Panc1 (cell line): ENCODE results near the gene TANC1. TPM values are rescaled to one million over a fixed set of nuclear protein-coding genes. Genes with fewer than 3 reads are reported as not detected.
A peak's percentile ranks its signal among the peaks of the same experiment; 100 is the strongest.

Source experiments
- ATAC-seq: fragments of 200-7000 bp; cut with Tn5 transposase; 2 replicates; pipeline ENCODE4 v1.9.1; 2020; ENCODE audit warnings: mild to moderate bottlenecking, moderate library complexity
- BruUV-seq: library from RNA; stranded (reverse); fragments of 400-500 nt; replicated peaks from 2 replicates; lab custom pipeline; 2021; lab: Mats Ljungman, UMichigan
- CTCF ChIA-PET: fragments of 300-600 bp; sonication (Branson Sonifier 250); formaldehyde crosslinking; loops from one replicate; lab custom pipeline; 2022; ENCODE audit warnings: antibody characterized with exemption; lab: Charles Lee
- POLR2A ChIA-PET: fragments of 300-600 bp; sonication (Branson Sonifier 250); formaldehyde crosslinking; loops from one replicate; lab custom pipeline; 2022; ENCODE audit warnings: antibody characterized with exemption; lab: Charles Lee
- DNase-seq: peaks from one replicate; pipeline ENCODE4 v3.0.0-alpha.2; 2010; ENCODE audit warnings: low read depth, low spot score
- H3K27ac ChIP-seq: 2 replicates; pipeline ENCODE4 v1.5.1; 2011; ENCODE audit warnings: mild to moderate bottlenecking, low read length, inconsistent platforms
- H3K27me3 ChIP-seq: fragments of 200-500 bp; sonication (Bioruptor generic); 2 replicates; pipeline ENCODE4 v1.6.0; 2014; ENCODE audit warnings: low read length, inconsistent platforms; ENCODE audit not compliant: control insufficient read depth, insufficient read depth
- H3K36me3 ChIP-seq: fragments of 200-500 bp; sonication (Bioruptor generic); 2 replicates; pipeline ENCODE4 v1.5.1; 2014; ENCODE audit warnings: inconsistent platforms, mild to moderate bottlenecking, low read length, moderate library complexity; ENCODE audit not compliant: control insufficient read depth, insufficient read depth
- H3K4me1 ChIP-seq: 2 replicates; pipeline ENCODE4 v1.5.1; 2011; ENCODE audit warnings: inconsistent platforms, mild to moderate bottlenecking, low read length, moderate library complexity; ENCODE audit not compliant: control insufficient read depth, insufficient read depth
- H3K4me3 ChIP-seq, 2 experiments: 2 replicates each; pipeline ENCODE4 v1.5.1; 2011 to 2012; ENCODE audit warnings: low read depth in 2 of 2, low read length in 2 of 2, mild to moderate bottlenecking in 2 of 2, inconsistent platforms in 1 of 2, moderate library complexity in 1 of 2
- H3K9me3 ChIP-seq: fragments of 200-500 bp; sonication (Bioruptor generic); 2 replicates; pipeline ENCODE4 v1.5.1; 2014; ENCODE audit warnings: low read depth, mild to moderate bottlenecking, inconsistent platforms, low read length, moderate library complexity; ENCODE audit not compliant: control insufficient read depth, insufficient read depth
- POLR2AphosphoS5 ChIP-seq: IDR thresholded peaks from 2 replicates; pipeline ENCODE4 v1.6.1; 2012; ENCODE audit warnings: mild to moderate bottlenecking, low read depth, low read length, moderate library complexity
- SIN3A ChIP-seq: IDR thresholded peaks from 2 replicates; pipeline ENCODE4 v1.6.1; 2012; ENCODE audit warnings: low read depth, mild to moderate bottlenecking, low read length, moderate library complexity, borderline replicate concordance; ENCODE audit not compliant: insufficient read depth
- TCF7L2 ChIP-seq: IDR thresholded peaks from 2 replicates; pipeline ENCODE4 v1.6.1; 2011; ENCODE audit warnings: mild to moderate bottlenecking, low read depth, low read length, inconsistent platforms
- in situ Hi-C: cut with HindIII; loops from 2 replicates; pipeline ENCODE4 v1.10.0; 2016; ENCODE audit warnings: low sequenced_read_pairs, low pct_unique_long_range_greater_than_20kb
- intact Hi-C: fragments of 100-400 bp; cut with micrococcal nuclease; formaldehyde crosslinking; loops from one replicate; pipeline ENCODE4 v1.10.0; 2022; ENCODE audit not compliant: unreplicated experiment
- total RNA-seq: library from RNA; stranded (reverse); gene quantifications from one replicate; pipeline ENCODE4 v1.2.1, GENCODE V29; 2021; ENCODE audit not compliant: unreplicated experiment
- TF ChIP-seq, protein P1 (sequence below): fragments of 450-650 bp; IDR thresholded peaks from 2 replicates; pipeline ENCODE4 v1.5.1; 2017; ENCODE audit warnings: mild to moderate bottlenecking
- TF ChIP-seq, protein P2 (sequence below), 2 experiments: IDR thresholded peaks; 2 replicates each; pipeline ENCODE4 v1.6.1; 2011 to 2012; ENCODE audit warnings: low read depth in 2 of 2, control low read depth in 1 of 2, low read length in 1 of 2, mild to moderate bottlenecking in 1 of 2, moderate library complexity in 1 of 2; ENCODE audit not compliant: insufficient read depth in 1 of 2

The TANC1 gene
- total RNA-seq, 1 experiment from 2014 or later: 44.3 TPM

DNA sequence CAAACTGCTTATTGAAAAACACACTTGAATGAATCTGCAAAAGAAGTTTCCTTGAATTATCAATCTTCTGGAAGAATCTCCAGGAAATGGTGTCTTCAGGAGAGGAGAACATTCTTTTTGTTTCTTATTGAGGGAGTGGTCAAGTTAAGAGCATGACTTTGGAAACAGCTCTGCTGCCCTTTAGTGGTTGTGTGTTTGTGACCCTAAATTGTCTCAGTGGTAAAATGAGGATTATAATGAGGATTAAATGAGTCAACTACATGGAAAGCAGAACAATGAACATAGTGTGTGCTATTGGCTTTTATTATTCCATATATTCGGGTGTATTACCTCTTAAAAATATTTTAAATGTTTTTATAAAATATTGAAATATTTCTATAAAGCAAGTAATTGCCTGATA lies 44.8 kb upstream of the TANC1 start:
- ChIA-PET POLR2A (no interaction called here), CTCF (no interaction called here)
- Histone ChIP-seq H3K4me1 (no peaks in the 10 kb centered on the region), H3K9me3 (no peaks in the 10 kb centered on the region), H3K27me3 (no peaks in the 10 kb centered on the region), H3K27ac (no peak overlapping the region), H3K4me3 (no peak overlapping the region), H3K36me3 (no peaks in the 10 kb centered on the region)
- no TSS peak for BruUV-seq
- in situ Hi-C loops: no loop called here
- TF ChIP-seq, protein P1, sequence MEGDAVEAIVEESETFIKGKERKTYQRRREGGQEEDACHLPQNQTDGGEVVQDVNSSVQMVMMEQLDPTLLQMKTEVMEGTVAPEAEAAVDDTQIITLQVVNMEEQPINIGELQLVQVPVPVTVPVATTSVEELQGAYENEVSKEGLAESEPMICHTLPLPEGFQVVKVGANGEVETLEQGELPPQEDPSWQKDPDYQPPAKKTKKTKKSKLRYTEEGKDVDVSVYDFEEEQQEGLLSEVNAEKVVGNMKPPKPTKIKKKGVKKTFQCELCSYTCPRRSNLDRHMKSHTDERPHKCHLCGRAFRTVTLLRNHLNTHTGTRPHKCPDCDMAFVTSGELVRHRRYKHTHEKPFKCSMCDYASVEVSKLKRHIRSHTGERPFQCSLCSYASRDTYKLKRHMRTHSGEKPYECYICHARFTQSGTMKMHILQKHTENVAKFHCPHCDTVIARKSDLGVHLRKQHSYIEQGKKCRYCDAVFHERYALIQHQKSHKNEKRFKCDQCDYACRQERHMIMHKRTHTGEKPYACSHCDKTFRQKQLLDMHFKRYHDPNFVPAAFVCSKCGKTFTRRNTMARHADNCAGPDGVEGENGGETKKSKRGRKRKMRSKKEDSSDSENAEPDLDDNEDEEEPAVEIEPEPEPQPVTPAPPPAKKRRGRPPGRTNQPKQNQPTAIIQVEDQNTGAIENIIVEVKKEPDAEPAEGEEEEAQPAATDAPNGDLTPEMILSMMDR: no peak
- TF ChIP-seq, protein P2, sequence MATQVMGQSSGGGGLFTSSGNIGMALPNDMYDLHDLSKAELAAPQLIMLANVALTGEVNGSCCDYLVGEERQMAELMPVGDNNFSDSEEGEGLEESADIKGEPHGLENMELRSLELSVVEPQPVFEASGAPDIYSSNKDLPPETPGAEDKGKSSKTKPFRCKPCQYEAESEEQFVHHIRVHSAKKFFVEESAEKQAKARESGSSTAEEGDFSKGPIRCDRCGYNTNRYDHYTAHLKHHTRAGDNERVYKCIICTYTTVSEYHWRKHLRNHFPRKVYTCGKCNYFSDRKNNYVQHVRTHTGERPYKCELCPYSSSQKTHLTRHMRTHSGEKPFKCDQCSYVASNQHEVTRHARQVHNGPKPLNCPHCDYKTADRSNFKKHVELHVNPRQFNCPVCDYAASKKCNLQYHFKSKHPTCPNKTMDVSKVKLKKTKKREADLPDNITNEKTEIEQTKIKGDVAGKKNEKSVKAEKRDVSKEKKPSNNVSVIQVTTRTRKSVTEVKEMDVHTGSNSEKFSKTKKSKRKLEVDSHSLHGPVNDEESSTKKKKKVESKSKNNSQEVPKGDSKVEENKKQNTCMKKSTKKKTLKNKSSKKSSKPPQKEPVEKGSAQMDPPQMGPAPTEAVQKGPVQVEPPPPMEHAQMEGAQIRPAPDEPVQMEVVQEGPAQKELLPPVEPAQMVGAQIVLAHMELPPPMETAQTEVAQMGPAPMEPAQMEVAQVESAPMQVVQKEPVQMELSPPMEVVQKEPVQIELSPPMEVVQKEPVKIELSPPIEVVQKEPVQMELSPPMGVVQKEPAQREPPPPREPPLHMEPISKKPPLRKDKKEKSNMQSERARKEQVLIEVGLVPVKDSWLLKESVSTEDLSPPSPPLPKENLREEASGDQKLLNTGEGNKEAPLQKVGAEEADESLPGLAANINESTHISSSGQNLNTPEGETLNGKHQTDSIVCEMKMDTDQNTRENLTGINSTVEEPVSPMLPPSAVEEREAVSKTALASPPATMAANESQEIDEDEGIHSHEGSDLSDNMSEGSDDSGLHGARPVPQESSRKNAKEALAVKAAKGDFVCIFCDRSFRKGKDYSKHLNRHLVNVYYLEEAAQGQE (IDR thresholded peaks at IDR 0.05; ENCODE audit: insufficient read depth in 1 of 2, low read depth in 2 of 2, low read length in 1 of 2): no peak
- TF ChIP-seq TCF7L2 (no peak), SIN3A (no peak)
- ATAC-seq (no peak), DNase-seq (no peak)
- intact Hi-C loops: no loop called here

DNA sequence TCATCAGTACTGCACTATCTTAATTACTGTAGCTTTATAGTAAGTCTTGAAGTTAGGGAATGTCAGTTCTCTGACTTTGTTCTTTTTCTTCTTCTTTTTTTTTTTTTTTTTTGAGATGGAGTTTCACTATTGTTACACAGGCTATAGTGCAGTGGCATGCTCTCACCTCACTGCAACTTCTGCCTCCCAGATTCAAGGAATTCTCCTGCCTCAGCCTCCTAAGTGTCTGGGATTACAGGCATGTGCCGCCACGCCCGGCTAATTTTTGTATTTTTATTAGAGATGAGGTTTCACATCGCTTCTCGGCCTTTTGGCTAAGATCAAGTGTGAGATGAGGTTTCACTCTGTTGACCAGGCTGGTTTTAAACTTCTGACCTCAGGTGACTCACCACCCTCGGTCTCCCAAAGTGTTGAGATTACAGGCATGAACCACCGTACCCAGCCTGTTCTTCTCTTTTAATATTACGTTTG lies 41.9 kb upstream of the TANC1 start:
- TF ChIP-seq SIN3A (no peak), POLR2AphosphoS5 (no peak), TCF7L2 (no peak)
- TF ChIP-seq, protein P2 (IDR thresholded peaks at IDR 0.05; ENCODE audit: insufficient read depth in 1 of 2, low read depth in 2 of 2, low read length in 1 of 2): no peak
- TF ChIP-seq, protein P1: no peak
- no peak for DNase-seq
- Histone ChIP-seq H3K4me3 (peak overlapping the region; percentile 7 to 27; a peak in 3 of 4 replicates), H3K4me1 (no peaks in the 10 kb centered on the region), H3K36me3 (no peaks in the 10 kb centered on the region), H3K27me3 (no peaks in the 10 kb centered on the region), H3K9me3 (no peaks in the 10 kb centered on the region), H3K27ac (no peak overlapping the region)
- intact Hi-C loops: no loop called here
- POLR2A ChIA-PET: no interaction called here
- CTCF ChIA-PET: interaction anchor here (0.6 kb wide), 3 partner anchors 26 to 114 kb away, joined by 4 read pairs; no protein-coding TSS in a partner anchor
- in situ Hi-C loops: no loop called here
- BruUV-seq: no TSS peak
- ATAC-seq: peak; percentile 81
